Femur (tissue), 1 donor: ENCODE results near the gene RPAP2.
"Not testable (repeated sequence)": the region's sequence is repeated elsewhere in the genome, so short reads cannot be mapped to it uniquely, and the experiment has no call there.

Experiments
- DNase-seq: peaks from one replicate; pipeline ENCODE4 v3.0.0-alpha.2; 2017

The RPAP2 gene

GRCh38 chr1:92323473-92324453 is 24.9 kb downstream of the RPAP2 start:
- no peak for DNase-seq

- no peak for DNase-seq
Measured at GRCh38 chr1:92324784-92325183, 25.9 kb downstream of the RPAP2 start.

- DNase-seq = no peak
Measured at GRCh38 chr1:92326681-92327080, 27.8 kb downstream of the RPAP2 start.

GRCh38 chr1:92327794-92328193 is 28.9 kb downstream of the RPAP2 start:
- no peak for DNase-seq

GRCh38 chr1:92329347-92330129 is 30.7 kb downstream of the RPAP2 start:
- DNase-seq = no peak

GRCh38 chr1:92333668-92334067 is 34.8 kb downstream of the RPAP2 start:
- no peak for DNase-seq

- DNase-seq = no peak
Measured at GRCh38 chr1:92340154-92340553, 41.3 kb downstream of the RPAP2 start.

- DNase-seq = no peak
Measured at GRCh38 chr1:92342401-92342800, 43.5 kb downstream of the RPAP2 start.

GRCh38 chr1:92343061-92343460 is 44.2 kb downstream of the RPAP2 start:
- no peak for DNase-seq

GRCh38 chr1:92346866-92347640 is 48.2 kb downstream of the RPAP2 start:
- no peak for DNase-seq

- no peak for DNase-seq
Measured at GRCh38 chr1:92352856-92353255, 54.0 kb downstream of the RPAP2 start.

- DNase-seq = no peak
Measured at GRCh38 chr1:92354259-92354658, 55.4 kb downstream of the RPAP2 start.

- DNase-seq = no peak
Measured at GRCh38 chr1:92356956-92357355, 58.1 kb downstream of the RPAP2 start.

GRCh38 chr1:92359382-92359781 is 60.5 kb downstream of the RPAP2 start:
- not testable (repeated sequence) for DNase-seq

- DNase-seq = no peak
Measured at GRCh38 chr1:92359986-92360385, 61.1 kb downstream of the RPAP2 start.

- no peak for DNase-seq
Measured at GRCh38 chr1:92362970-92363369, 64.1 kb downstream of the RPAP2 start.

- DNase-seq = no peak
Measured at GRCh38 chr1:92363401-92363800, 64.5 kb downstream of the RPAP2 start.

GRCh38 chr1:92365378-92366039 is 66.7 kb downstream of the RPAP2 start:
- DNase-seq = no peak

GRCh38 chr1:92366040-92366395 is 67.2 kb downstream of the RPAP2 start:
- DNase-seq = no peak

- DNase-seq = no peak
Measured at GRCh38 chr1:92367496-92367895, 68.6 kb downstream of the RPAP2 start.

- no peak for DNase-seq
Measured at GRCh38 chr1:92372164-92372563, 73.3 kb downstream of the RPAP2 start.

- no peak for DNase-seq
Measured at GRCh38 chr1:92374223-92374622, 75.4 kb downstream of the RPAP2 start.

GRCh38 chr1:92376345-92376744 is 77.5 kb downstream of the RPAP2 start:
- DNase-seq = no peak
